IMR-90 (cell line): ENCODE measurements around the gene SLC6A12. TPM values are rescaled to one million over a fixed set of nuclear protein-coding genes. Genes with fewer than 3 reads are reported as not detected.

Source experiments
- ATAC-seq: fragments of 200-7000 bp; cut with Tn5 transposase; 2 replicates; pipeline ENCODE4 v1.9.1; 2020; ENCODE audit warnings: low read depth, mild to moderate bottlenecking, moderate library complexity
- BruUV-seq: library from RNA; stranded (reverse); fragments of 400-500 nt; replicated peaks from 2 replicates; lab custom pipeline; 2021; lab: Mats Ljungman, UMichigan
- CTCF ChIA-PET: fragments of 300-600 bp; formaldehyde crosslinking; extraction: SDS; loops from one replicate; lab custom pipeline; 2021; ENCODE audit warnings: antibody characterized with exemption; lab: Yijun Ruan, JAX
- POLR2A ChIA-PET: fragments of 300-600 bp; sonication (Branson Sonifier 250); formaldehyde crosslinking; loops from one replicate; lab custom pipeline; 2022; ENCODE audit warnings: antibody characterized with exemption; ENCODE audit not compliant: unreplicated experiment; lab: Charles Lee
- DNase-seq: peaks from one replicate; pipeline ENCODE4 v3.0.0; 2013
- H2AFZ ChIP-seq: replicated peaks from 2 replicates; pipeline ENCODE3; 2013; ENCODE audit warnings: low read length, mild to moderate bottlenecking; ENCODE audit not compliant: poor library complexity
- H2AK5ac ChIP-seq: 2 replicates; pipeline ENCODE4 v1.6.1; 2013; ENCODE audit warnings: low read depth, low read length, inconsistent platforms
- H2AK9ac ChIP-seq: replicated peaks from 2 replicates; pipeline ENCODE3; 2013; ENCODE audit warnings: mild to moderate bottlenecking, low read depth, low read length, moderate library complexity; ENCODE audit not compliant: poor library complexity
- H2BK120ac ChIP-seq: 2 replicates; pipeline ENCODE4 v1.6.1; 2013; ENCODE audit warnings: low read depth, low read length, inconsistent platforms
- H2BK15ac ChIP-seq: 3 replicates; pipeline ENCODE4 v1.6.1; 2013; ENCODE audit warnings: low read depth, low read length, inconsistent platforms
- H2BK20ac ChIP-seq: 2 replicates; pipeline ENCODE4 v1.6.1; 2013; ENCODE audit warnings: low read depth, mild to moderate bottlenecking, inconsistent platforms, low read length, moderate library complexity
- H2BK5ac ChIP-seq: 2 replicates; pipeline ENCODE4 v1.6.1; 2013; ENCODE audit warnings: mild to moderate bottlenecking, low read depth, low read length, inconsistent platforms; ENCODE audit not compliant: poor library complexity, severe bottlenecking
- H3K14ac ChIP-seq: replicated peaks from 2 replicates; pipeline ENCODE4 v1.6.1; 2013; ENCODE audit warnings: low read depth, low read length, inconsistent platforms
- H3K18ac ChIP-seq: 2 replicates; pipeline ENCODE4 v1.6.1; 2013; ENCODE audit warnings: low read depth, low read length, control low read depth
- H3K23ac ChIP-seq: 2 replicates; pipeline ENCODE4 v1.6.1; 2013; ENCODE audit warnings: low read depth, low read length, inconsistent platforms
- H3K27ac ChIP-seq: 2 replicates; pipeline ENCODE4 v1.5.1; 2013; ENCODE audit warnings: mild to moderate bottlenecking, control low read depth, low read length; ENCODE audit not compliant: insufficient read depth
- H3K27me3 ChIP-seq: 2 replicates; pipeline ENCODE4 v1.6.1; 2013; ENCODE audit warnings: low read length; ENCODE audit not compliant: control insufficient read depth, insufficient read depth
- H3K36me3 ChIP-seq: 2 replicates; pipeline ENCODE4 v1.6.1; 2013; ENCODE audit warnings: low read length, mixed read lengths; ENCODE audit not compliant: control insufficient read depth, insufficient read depth
- H3K4ac ChIP-seq: 2 replicates; pipeline ENCODE4 v1.6.1; 2013; ENCODE audit warnings: low read depth, low read length, inconsistent platforms
- H3K4me1 ChIP-seq: 2 replicates; pipeline ENCODE4 v1.6.1; 2013; ENCODE audit warnings: low read length, mixed read lengths; ENCODE audit not compliant: control insufficient read depth, insufficient read depth
- H3K4me2 ChIP-seq: 2 replicates; pipeline ENCODE4 v1.6.1; 2013; ENCODE audit warnings: low read depth, mild to moderate bottlenecking, control low read depth, low read length, moderate library complexity
- H3K4me3 ChIP-seq: 2 replicates; pipeline ENCODE4 v1.5.1; 2013; ENCODE audit warnings: low read depth, mild to moderate bottlenecking, control low read depth, low read length, moderate library complexity; ENCODE audit not compliant: insufficient read depth
- H3K56ac ChIP-seq: 2 replicates; pipeline ENCODE4 v1.6.1; 2013; ENCODE audit warnings: low read length, inconsistent platforms; ENCODE audit not compliant: insufficient read depth; ENCODE audit errors: extremely low read depth
- H3K79me1 ChIP-seq, 2 experiments: 2 replicates each; pipeline ENCODE4 v1.6.1; 2013; ENCODE audit warnings: low read length in 2 of 2, inconsistent platforms in 1 of 2, low read depth in 1 of 2
- H3K9ac ChIP-seq: 2 replicates; pipeline ENCODE4 v1.6.1; 2013; ENCODE audit warnings: low read depth, low read length, control low read depth
- H3K9me1 ChIP-seq: 2 replicates; pipeline ENCODE4 v1.6.1; 2013; ENCODE audit warnings: low read length, inconsistent platforms; ENCODE audit not compliant: insufficient read depth
- H3K9me3 ChIP-seq: 2 replicates; pipeline ENCODE4 v1.6.1; 2013; ENCODE audit warnings: low read length; ENCODE audit not compliant: control insufficient read depth, insufficient read depth
- H4K20me1 ChIP-seq: 2 replicates; pipeline ENCODE4 v1.6.1; 2013; ENCODE audit warnings: low read length, inconsistent platforms; ENCODE audit not compliant: insufficient read depth
- H4K5ac ChIP-seq: 2 replicates; pipeline ENCODE4 v1.6.1; 2013; ENCODE audit warnings: mild to moderate bottlenecking, low read depth, low read length, control low read depth
- H4K8ac ChIP-seq, 2 experiments: 2 replicates each; pipeline ENCODE4 v1.6.1; 2013; ENCODE audit warnings: low read depth in 2 of 2, low read length in 2 of 2, control low read depth in 1 of 2, inconsistent platforms in 1 of 2
- H4K91ac ChIP-seq: 2 replicates; pipeline ENCODE4 v1.6.1; 2013; ENCODE audit warnings: low read depth, low read length, inconsistent platforms; ENCODE audit not compliant: insufficient read depth
- BHLHE40 ChIP-seq: fragments of 150-350 bp; IDR thresholded peaks from 2 replicates; pipeline ENCODE4 v1.6.1; 2016; ENCODE audit warnings: mild to moderate bottlenecking, low read depth, low read length
- CEBPB ChIP-seq: IDR thresholded peaks from 2 replicates; pipeline ENCODE4 v1.6.1; 2012; ENCODE audit warnings: low read depth, low read length, improper control_type of control experiment
- FOS ChIP-seq: fragments of 150-350 bp; IDR thresholded peaks from 2 replicates; pipeline ENCODE4 v1.6.1; 2016; ENCODE audit warnings: low read depth, low read length
- MAFK ChIP-seq: IDR thresholded peaks from 2 replicates; pipeline ENCODE4 v1.6.1; 2012; ENCODE audit warnings: low read depth, low read length, improper control_type of control experiment
- MAZ ChIP-seq: IDR thresholded peaks from 2 replicates; pipeline ENCODE4 v1.6.1; 2012; ENCODE audit warnings: low read depth, mild to moderate bottlenecking, low read length, improper control_type of control experiment, moderate library complexity, borderline replicate concordance
- MXI1 ChIP-seq: IDR thresholded peaks from 2 replicates; pipeline ENCODE4 v1.6.1; 2012; ENCODE audit warnings: low read depth, mild to moderate bottlenecking, low read length, moderate library complexity, borderline replicate concordance
- NFE2L2 ChIP-seq: fragments of 150-350 bp; IDR thresholded peaks from 2 replicates; pipeline ENCODE4 v1.6.1; 2016; ENCODE audit warnings: low read depth, mild to moderate bottlenecking, low read length
- POLR2A ChIP-seq: IDR thresholded peaks from 2 replicates; pipeline ENCODE4 v1.6.1; 2012; ENCODE audit warnings: mild to moderate bottlenecking, low read depth, low read length
- RAD21 ChIP-seq: IDR thresholded peaks from 2 replicates; pipeline ENCODE4 v1.6.1; 2012; ENCODE audit warnings: low read length, improper control_type of control experiment
- RCOR1 ChIP-seq: IDR thresholded peaks from 2 replicates; pipeline ENCODE4 v1.6.1; 2012; ENCODE audit warnings: mild to moderate bottlenecking, low read length, improper control_type of control experiment; ENCODE audit not compliant: insufficient replicate concordance
- RFX5 ChIP-seq: IDR thresholded peaks from 2 replicates; pipeline ENCODE4 v1.8.0; 2012; ENCODE audit warnings: low read depth, mild to moderate bottlenecking, low read length, moderate library complexity
- SMC3 ChIP-seq: fragments of 150-350 bp; IDR thresholded peaks from 2 replicates; pipeline ENCODE4 v1.6.1; 2016; ENCODE audit warnings: low read depth, mild to moderate bottlenecking, antibody characterized with exemption, low read length, moderate library complexity
- WGBS, 2 experiments: methylation state at CpG; one replicate each; pipeline versions ENCODE4 v1.1.5 to v1.1.7; 2013; ENCODE audit warnings: missing lambda C conversion rate in 2 of 2; ENCODE audit not compliant: insufficient read length in 1 of 2; ENCODE audit errors: extremely low coverage in 2 of 2; 5-methylcytosine and 5-hydroxymethylcytosine counted together
- dilution Hi-C: fragments of 300-500 bp; cut with HindIII; formaldehyde crosslinking; loops from one replicate; pipeline ENCODE4 v1.14.3; 2018; ENCODE audit warnings: low sequenced_read_pairs; ENCODE audit not compliant: unreplicated experiment
- in situ Hi-C: fragments of 300-500 bp; cut with MboI; formaldehyde crosslinking; loops from 3 replicates; pipeline ENCODE4 v1.14.3; 2019; ENCODE audit warnings: low sequenced_read_pairs, inconsistent platforms, mixed read lengths
- intact Hi-C: fragments of 100-400 bp; cut with micrococcal nuclease; formaldehyde crosslinking; loops from 2 replicates; pipeline ENCODE4 v1.10.0; 2022
- polyA plus RNA-seq, 3 experiments: library from polyadenylated mRNA; depleted of rRNA; stranded (reverse); fragments of >200 nt; gene quantifications; 2 replicates each; pipeline ENCODE4 v1.2.3, GENCODE V29; 2012; ENCODE audit warnings: low replicate concordance in 1 of 3
- total RNA-seq: library from RNA; depleted of rRNA; stranded (reverse); fragments of >200 nt; gene quantifications from 2 replicates; pipeline ENCODE4 v1.2.3, GENCODE V29; 2012
- TF ChIP-seq, protein P1 (sequence below): fragments of 150-350 bp; IDR thresholded peaks from 2 replicates; pipeline ENCODE4 v1.6.1; 2016; ENCODE audit warnings: low read depth, mild to moderate bottlenecking, low read length, moderate library complexity, borderline replicate concordance
- TF ChIP-seq, protein P2 (sequence below): fragments of 150-350 bp; IDR thresholded peaks from 2 replicates; pipeline ENCODE4 v1.6.1; 2017; ENCODE audit warnings: mild to moderate bottlenecking, antibody characterized with exemption, low read length, low read depth
- TF ChIP-seq, protein P3 (sequence below): conservative IDR thresholded peaks from 2 replicates; pipeline ENCODE4 v1.5.1; 2012; ENCODE audit warnings: mild to moderate bottlenecking, low read depth, low read length, improper control_type of control experiment

SLC6A12 gene
- total and polyA plus RNA-seq, 2 of the 4 experiments (the other 2 are of a cell fraction) = not detected

DNA sequence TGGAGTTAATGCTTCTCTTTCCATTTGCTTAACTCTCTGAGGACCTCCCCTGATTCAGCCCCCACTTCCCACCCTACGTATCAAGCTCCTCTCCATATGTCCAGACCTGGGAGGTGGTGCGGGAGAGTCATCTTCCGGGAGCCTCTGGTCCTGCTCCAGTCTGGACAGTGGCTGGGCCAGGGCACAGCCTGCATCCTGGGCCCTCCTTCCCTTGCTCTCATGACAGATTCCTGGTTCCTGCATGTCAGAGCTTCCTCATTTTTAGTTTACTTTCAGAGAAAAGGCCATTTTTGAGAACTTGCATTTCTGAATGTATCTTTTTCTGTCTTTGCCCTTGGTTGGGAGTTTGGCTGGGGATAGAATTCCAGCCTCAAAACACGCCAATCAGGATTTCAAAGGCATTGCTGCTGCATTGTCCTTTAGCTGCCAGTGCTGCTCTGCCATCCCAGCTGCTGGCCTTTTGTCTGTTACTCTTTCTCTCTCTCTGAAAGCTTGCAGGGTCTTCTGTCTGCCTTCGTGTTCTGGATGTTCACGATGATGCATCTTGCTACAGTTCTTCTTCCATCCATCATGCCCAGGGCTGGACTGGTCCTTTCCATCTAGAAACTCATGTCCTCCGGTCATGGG lies 54.7 kb downstream of the SLC6A12 start:
- H2BK20ac ChIP-seq = no peak overlapping the region
- ChIA-PET CTCF (no interaction called here), POLR2A (no interaction called here)
- no peak overlapping the region for H2BK5ac ChIP-seq
- no peak overlapping the region for H4K8ac ChIP-seq
- in situ Hi-C loops (no loop called here), dilution Hi-C loops (no loop called here), intact Hi-C loops (no loop called here)
- no peak overlapping the region for H3K56ac ChIP-seq
- no TSS peak for BruUV-seq
- no peak overlapping the region for H3K4me3 ChIP-seq
- no peak overlapping the region for H3K27ac ChIP-seq
- no peak overlapping the region for H2BK120ac ChIP-seq
- H2AK9ac ChIP-seq = no peak overlapping the region
- H4K20me1 ChIP-seq = no peaks in the 10 kb centered on the region
- H3K36me3 ChIP-seq = no peaks in the 10 kb centered on the region
- H3K9me1 ChIP-seq = no peaks in the 10 kb centered on the region
- no peak overlapping the region for H3K18ac ChIP-seq
- no peak overlapping the region for H2AK5ac ChIP-seq
- no peak overlapping the region for H3K4me2 ChIP-seq
- peaks cover 2% of the 10 kb centered on the region; the same call in 1 of the 2 replicates for H3K9me3 ChIP-seq
- TF ChIP-seq MAZ (no peak), FOS (no peak), MXI1 (no peak), RAD21 (no peak), NFE2L2 (no peak), SMC3 (no peak), POLR2A (no peak), BHLHE40 (no peak), CEBPB (no peak), RFX5 (no peak), MAFK (no peak), RCOR1 (no peak)
- TF ChIP-seq, protein P1, sequence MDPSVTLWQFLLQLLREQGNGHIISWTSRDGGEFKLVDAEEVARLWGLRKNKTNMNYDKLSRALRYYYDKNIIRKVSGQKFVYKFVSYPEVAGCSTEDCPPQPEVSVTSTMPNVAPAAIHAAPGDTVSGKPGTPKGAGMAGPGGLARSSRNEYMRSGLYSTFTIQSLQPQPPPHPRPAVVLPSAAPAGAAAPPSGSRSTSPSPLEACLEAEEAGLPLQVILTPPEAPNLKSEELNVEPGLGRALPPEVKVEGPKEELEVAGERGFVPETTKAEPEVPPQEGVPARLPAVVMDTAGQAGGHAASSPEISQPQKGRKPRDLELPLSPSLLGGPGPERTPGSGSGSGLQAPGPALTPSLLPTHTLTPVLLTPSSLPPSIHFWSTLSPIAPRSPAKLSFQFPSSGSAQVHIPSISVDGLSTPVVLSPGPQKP = no peak
- TF ChIP-seq, protein P2, sequence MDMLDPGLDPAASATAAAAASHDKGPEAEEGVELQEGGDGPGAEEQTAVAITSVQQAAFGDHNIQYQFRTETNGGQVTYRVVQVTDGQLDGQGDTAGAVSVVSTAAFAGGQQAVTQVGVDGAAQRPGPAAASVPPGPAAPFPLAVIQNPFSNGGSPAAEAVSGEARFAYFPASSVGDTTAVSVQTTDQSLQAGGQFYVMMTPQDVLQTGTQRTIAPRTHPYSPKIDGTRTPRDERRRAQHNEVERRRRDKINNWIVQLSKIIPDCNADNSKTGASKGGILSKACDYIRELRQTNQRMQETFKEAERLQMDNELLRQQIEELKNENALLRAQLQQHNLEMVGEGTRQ = no peak
- TF ChIP-seq, protein P3, sequence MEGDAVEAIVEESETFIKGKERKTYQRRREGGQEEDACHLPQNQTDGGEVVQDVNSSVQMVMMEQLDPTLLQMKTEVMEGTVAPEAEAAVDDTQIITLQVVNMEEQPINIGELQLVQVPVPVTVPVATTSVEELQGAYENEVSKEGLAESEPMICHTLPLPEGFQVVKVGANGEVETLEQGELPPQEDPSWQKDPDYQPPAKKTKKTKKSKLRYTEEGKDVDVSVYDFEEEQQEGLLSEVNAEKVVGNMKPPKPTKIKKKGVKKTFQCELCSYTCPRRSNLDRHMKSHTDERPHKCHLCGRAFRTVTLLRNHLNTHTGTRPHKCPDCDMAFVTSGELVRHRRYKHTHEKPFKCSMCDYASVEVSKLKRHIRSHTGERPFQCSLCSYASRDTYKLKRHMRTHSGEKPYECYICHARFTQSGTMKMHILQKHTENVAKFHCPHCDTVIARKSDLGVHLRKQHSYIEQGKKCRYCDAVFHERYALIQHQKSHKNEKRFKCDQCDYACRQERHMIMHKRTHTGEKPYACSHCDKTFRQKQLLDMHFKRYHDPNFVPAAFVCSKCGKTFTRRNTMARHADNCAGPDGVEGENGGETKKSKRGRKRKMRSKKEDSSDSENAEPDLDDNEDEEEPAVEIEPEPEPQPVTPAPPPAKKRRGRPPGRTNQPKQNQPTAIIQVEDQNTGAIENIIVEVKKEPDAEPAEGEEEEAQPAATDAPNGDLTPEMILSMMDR = no peak
- no peak overlapping the region for H4K5ac ChIP-seq
- no peak for ATAC-seq
- no peak overlapping the region for H4K91ac ChIP-seq
- no peak overlapping the region for H2BK15ac ChIP-seq
- no peak overlapping the region for H3K14ac ChIP-seq
- WGBS, 2 experiments = 57% methylated on average over 1 of the region's 7 CpGs; no CpG with 5 or more reads in 1 of the 2 experiments
- peaks cover 42% of the 10 kb centered on the region for H3K27me3 ChIP-seq
- no peaks in the 10 kb centered on the region for H3K4me1 ChIP-seq
- H3K9ac ChIP-seq = no peak overlapping the region
- H3K4ac ChIP-seq = no peak overlapping the region
- no peak overlapping the region for H3K23ac ChIP-seq
- no peak overlapping the region for H2AFZ ChIP-seq
- no peak for DNase-seq
- H3K79me1 ChIP-seq = no peaks in the 10 kb centered on the region
